Measurements from ENCODE around the gene NEK5. TPM values are rescaled to one million over a fixed set of nuclear protein-coding genes. Genes with fewer than 3 reads are reported as not detected.
"Not testable (repeated sequence)": the region's sequence is repeated elsewhere in the genome, so short reads cannot be mapped to it uniquely, and the experiment has no call there.

The NEK5 gene
- total RNA-seq, 1 experiment from 2014 or later = 0.07 TPM

DNA sequence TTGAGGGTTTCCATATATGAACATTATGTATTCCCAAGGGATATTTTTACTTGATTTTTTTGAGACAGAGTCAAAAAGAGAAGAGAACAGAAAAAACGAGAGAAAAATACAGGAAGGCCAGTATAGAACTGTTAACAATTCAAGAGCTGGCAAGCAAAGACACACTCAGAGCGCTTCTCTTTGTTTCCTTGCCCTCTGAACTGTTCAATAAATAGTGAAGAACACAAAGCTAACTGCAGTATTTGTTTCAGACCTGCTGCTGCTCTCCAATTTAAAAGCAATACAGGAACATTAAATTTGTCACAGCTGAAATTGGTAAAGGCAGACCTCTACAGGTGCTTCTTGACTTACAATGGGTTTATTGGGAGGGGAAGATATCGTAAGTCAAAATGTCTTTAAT is 44.5 kb upstream of the NEK5 start:
- BruUV-seq (replicated peaks) = no TSS peak
- Histone ChIP-seq H3K4me1 (ENCODE audit: insufficient read depth, low read length) (no peaks in the 10 kb centered on the region), H3K9me2 (replicated peaks; ENCODE audit: low read length) (no peaks in the 10 kb centered on the region), H3K79me2 (ENCODE audit: low read length) (no peaks in the 10 kb centered on the region), H3K9me3 (ENCODE audit: low read length) (no peaks in the 10 kb centered on the region), H3K27ac (ENCODE audit: low read length) (no peak overlapping the region), H4K20me1 (ENCODE audit: low read length) (no peaks in the 10 kb centered on the region), H2AFZ (ENCODE audit: low read length) (no peak overlapping the region), H3K4me2 (ENCODE audit: low read length) (no peak overlapping the region), H3K4me3 (ENCODE audit: low read length) (no peak overlapping the region), H3K9ac (ENCODE audit: low read length) (no peak overlapping the region), H3K36me3 (ENCODE audit: low read depth, low read length) (peaks cover 3% of the 10 kb centered on the region), H3K27me3 (ENCODE audit: low read length) (no peaks in the 10 kb centered on the region), H3F3A (ENCODE audit: low read length, unreplicated experiment) (no peaks in the 10 kb centered on the region)
- TF ChIP-seq EZH2phosphoT487 (IDR thresholded peaks at IDR 0.05; ENCODE audit: borderline replicate concordance, low read length) (no peak), EZH2 (IDR thresholded peaks at IDR 0.05; ENCODE audit: low read length, unreplicated experiment) (no peak)
- TF ChIP-seq, protein P1, sequence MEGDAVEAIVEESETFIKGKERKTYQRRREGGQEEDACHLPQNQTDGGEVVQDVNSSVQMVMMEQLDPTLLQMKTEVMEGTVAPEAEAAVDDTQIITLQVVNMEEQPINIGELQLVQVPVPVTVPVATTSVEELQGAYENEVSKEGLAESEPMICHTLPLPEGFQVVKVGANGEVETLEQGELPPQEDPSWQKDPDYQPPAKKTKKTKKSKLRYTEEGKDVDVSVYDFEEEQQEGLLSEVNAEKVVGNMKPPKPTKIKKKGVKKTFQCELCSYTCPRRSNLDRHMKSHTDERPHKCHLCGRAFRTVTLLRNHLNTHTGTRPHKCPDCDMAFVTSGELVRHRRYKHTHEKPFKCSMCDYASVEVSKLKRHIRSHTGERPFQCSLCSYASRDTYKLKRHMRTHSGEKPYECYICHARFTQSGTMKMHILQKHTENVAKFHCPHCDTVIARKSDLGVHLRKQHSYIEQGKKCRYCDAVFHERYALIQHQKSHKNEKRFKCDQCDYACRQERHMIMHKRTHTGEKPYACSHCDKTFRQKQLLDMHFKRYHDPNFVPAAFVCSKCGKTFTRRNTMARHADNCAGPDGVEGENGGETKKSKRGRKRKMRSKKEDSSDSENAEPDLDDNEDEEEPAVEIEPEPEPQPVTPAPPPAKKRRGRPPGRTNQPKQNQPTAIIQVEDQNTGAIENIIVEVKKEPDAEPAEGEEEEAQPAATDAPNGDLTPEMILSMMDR (conservative IDR thresholded peaks at IDR 0.05; ENCODE audit: low read depth, low read length) = no peak
- ATAC-seq (no peak), DNase-seq (no peak)
- ChIA-PET CTCF (no interaction called here), POLR2A (ENCODE audit: unreplicated experiment) (no interaction called here)
- intact Hi-C loops (cut with micrococcal nuclease) = no loop called here

DNA sequence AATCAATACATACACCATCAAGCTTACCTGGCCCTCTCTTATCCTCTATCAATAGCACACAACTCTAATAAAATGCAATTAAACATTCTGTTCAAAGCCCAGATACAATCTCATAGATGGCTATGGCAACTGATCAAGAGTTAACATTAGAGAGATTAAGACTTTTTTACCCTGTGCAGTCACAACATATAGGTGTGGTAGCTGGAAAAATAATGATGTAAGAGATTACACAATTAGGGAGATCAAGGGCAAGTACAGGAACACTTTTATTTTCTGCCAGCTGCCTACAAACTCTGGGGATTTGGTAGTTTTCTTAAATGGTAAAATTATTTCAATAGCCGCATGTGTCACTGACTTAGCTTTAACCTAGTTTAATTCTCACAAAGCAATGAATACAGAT is 42.8 kb upstream of the NEK5 start:
- H3K9me2 ChIP-seq (replicated peaks; ENCODE audit: low read length); H3K79me2 ChIP-seq (ENCODE audit: low read length); H3K9ac ChIP-seq (ENCODE audit: low read length); POLR2A ChIA-PET (ENCODE audit: unreplicated experiment); DNase-seq; CTCF ChIA-PET; H3K4me3 ChIP-seq (ENCODE audit: low read length); H4K20me1 ChIP-seq (ENCODE audit: low read length); H3F3A ChIP-seq (ENCODE audit: low read length, unreplicated experiment); intact Hi-C loops (cut with micrococcal nuclease); H2AFZ ChIP-seq (ENCODE audit: low read length); H3K27me3 ChIP-seq (ENCODE audit: low read length); BruUV-seq (replicated peaks); H3K9me3 ChIP-seq (ENCODE audit: low read length); H3K4me2 ChIP-seq (ENCODE audit: low read length); H3K36me3 ChIP-seq (ENCODE audit: low read depth, low read length); ATAC-seq; H3K4me1 ChIP-seq (ENCODE audit: insufficient read depth, low read length): not testable (repeated sequence)
- 0 out of 2 replicates have a peak overlapping the region, but pooled peaks have one; percentile 13 for H3K27ac ChIP-seq (ENCODE audit: low read length)

DNA sequence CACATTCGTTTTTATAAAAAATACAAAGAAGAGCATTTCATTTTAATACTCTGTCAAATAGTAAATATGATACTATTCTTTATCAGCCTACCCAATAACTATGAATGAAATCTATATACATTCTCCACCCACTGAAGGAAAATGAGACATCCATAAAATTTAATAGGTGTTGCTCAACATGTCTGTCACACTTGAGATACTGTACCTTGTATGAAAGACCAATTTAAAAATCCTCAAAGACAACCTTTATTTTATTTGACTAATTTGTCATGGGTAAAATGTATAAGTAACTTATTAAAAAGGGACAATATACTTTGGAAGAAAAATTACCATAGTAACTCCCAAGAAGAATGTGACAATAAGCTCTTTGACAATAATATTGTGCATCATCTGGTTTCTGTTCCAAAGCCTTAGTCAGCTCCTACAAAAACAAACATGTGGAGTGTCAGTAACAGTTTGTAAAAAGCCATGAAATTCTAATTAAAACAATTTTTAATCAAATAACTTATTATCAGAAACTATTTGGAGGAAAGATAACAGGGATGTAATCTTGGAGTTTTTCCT is 42.0 kb upstream of the NEK5 start:
- H4K20me1 ChIP-seq (ENCODE audit: low read length); H3K9me3 ChIP-seq (ENCODE audit: low read length); H3K4me2 ChIP-seq (ENCODE audit: low read length); H3K9me2 ChIP-seq (replicated peaks; ENCODE audit: low read length); H3F3A ChIP-seq (ENCODE audit: low read length, unreplicated experiment); POLR2A ChIA-PET (ENCODE audit: unreplicated experiment); BruUV-seq (replicated peaks); H3K27me3 ChIP-seq (ENCODE audit: low read length); H2AFZ ChIP-seq (ENCODE audit: low read length); CTCF ChIA-PET; intact Hi-C loops (cut with micrococcal nuclease); H3K9ac ChIP-seq (ENCODE audit: low read length); H3K4me3 ChIP-seq (ENCODE audit: low read length); H3K36me3 ChIP-seq (ENCODE audit: low read depth, low read length); H3K79me2 ChIP-seq (ENCODE audit: low read length); H3K4me1 ChIP-seq (ENCODE audit: insufficient read depth, low read length): not testable (repeated sequence)
- H3K27ac ChIP-seq (ENCODE audit: low read length) = 0 out of 2 replicates have a peak overlapping the region, but pooled peaks have one; percentile 13
- ATAC-seq (peak; percentile 74), DNase-seq (peak; percentile 1)

DNA sequence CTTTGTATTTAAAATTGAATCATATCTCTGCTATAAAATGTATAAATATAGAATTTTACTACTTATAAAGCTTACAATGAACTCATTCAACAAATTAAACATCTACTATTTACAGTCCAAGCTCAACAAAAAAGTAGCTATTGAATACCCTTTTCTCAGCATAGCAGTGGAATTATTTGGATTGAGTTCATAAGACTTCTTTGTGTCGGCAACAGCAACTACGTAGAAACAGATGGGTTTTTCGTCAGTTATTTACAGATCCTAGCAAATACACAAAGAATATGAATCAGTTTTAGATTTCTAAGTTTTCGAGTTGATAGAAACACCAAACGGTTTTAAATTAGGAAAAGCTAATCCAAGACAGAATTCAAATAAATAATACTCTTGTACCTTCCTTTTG is 41.0 kb upstream of the NEK5 start:
- H2AFZ ChIP-seq (ENCODE audit: low read length) = no peak overlapping the region
- H3K4me2 ChIP-seq (ENCODE audit: low read length) = no peak overlapping the region
- no peaks in the 10 kb centered on the region for H3K79me2 ChIP-seq (ENCODE audit: low read length)
- intact Hi-C loops (cut with micrococcal nuclease) = no loop called here
- no peaks in the 10 kb centered on the region for H3K9me3 ChIP-seq (ENCODE audit: low read length)
- H3K36me3 ChIP-seq (ENCODE audit: low read depth, low read length) = peaks cover 3% of the 10 kb centered on the region
- no peak for TF ChIP-seq EZH2 (IDR thresholded peaks at IDR 0.05; ENCODE audit: low read length, unreplicated experiment)
- no peak for TF ChIP-seq EZH2phosphoT487 (IDR thresholded peaks at IDR 0.05; ENCODE audit: borderline replicate concordance, low read length)
- TF ChIP-seq, protein P1 (conservative IDR thresholded peaks at IDR 0.05; ENCODE audit: low read depth, low read length) = no peak
- ATAC-seq (no peak), DNase-seq (no peak)
- H3K27me3 ChIP-seq (ENCODE audit: low read length) = no peaks in the 10 kb centered on the region
- CTCF ChIA-PET = no interaction called here
- POLR2A ChIA-PET (ENCODE audit: unreplicated experiment) = no interaction called here
- H4K20me1 ChIP-seq (ENCODE audit: low read length) = no peaks in the 10 kb centered on the region
- no peak overlapping the region for H3K27ac ChIP-seq (ENCODE audit: low read length)
- no peaks in the 10 kb centered on the region for H3K9me2 ChIP-seq (replicated peaks; ENCODE audit: low read length)
- no peak overlapping the region for H3K9ac ChIP-seq (ENCODE audit: low read length)
- BruUV-seq (replicated peaks) = no TSS peak
- no peaks in the 10 kb centered on the region for H3F3A ChIP-seq (ENCODE audit: low read length, unreplicated experiment)
- H3K4me3 ChIP-seq (ENCODE audit: low read length) = no peak overlapping the region
- no peaks in the 10 kb centered on the region for H3K4me1 ChIP-seq (ENCODE audit: insufficient read depth, low read length)
